Activated CD8-positive, alpha-beta memory T cell treated with anti-CD3 and anti-CD28 coated beads for 36 hours (primary cell): ENCODE results near the gene POLE3. TPM values are rescaled to one million over a fixed set of nuclear protein-coding genes. Genes with fewer than 3 reads are reported as not detected.
"Not testable (repeated sequence)": the region's sequence is repeated elsewhere in the genome, so short reads cannot be mapped to it uniquely, and the experiment has no call there.

ENCODE experiments used
- CTCF ChIA-PET: fragments of 350-600 bp; sonication (Branson Sonifier 250); formaldehyde crosslinking; loops from one replicate; lab custom pipeline; 2021; ENCODE audit warnings: antibody characterized with exemption; lab: Charles Lee
- POLR2A ChIA-PET: fragments of 350-600 bp; sonication (Branson Sonifier 250); formaldehyde crosslinking; loops from one replicate; lab custom pipeline; 2021; ENCODE audit warnings: antibody characterized with exemption; lab: Charles Lee
- total RNA-seq, 2 experiments: library from RNA; stranded (reverse); gene quantifications; one replicate each; pipeline ENCODE4 v1.2.3, GENCODE V29; 2021

The POLE3 gene
- 10 to 100 TPM; 83.4 to 87.1 TPM for total RNA-seq

DNA sequence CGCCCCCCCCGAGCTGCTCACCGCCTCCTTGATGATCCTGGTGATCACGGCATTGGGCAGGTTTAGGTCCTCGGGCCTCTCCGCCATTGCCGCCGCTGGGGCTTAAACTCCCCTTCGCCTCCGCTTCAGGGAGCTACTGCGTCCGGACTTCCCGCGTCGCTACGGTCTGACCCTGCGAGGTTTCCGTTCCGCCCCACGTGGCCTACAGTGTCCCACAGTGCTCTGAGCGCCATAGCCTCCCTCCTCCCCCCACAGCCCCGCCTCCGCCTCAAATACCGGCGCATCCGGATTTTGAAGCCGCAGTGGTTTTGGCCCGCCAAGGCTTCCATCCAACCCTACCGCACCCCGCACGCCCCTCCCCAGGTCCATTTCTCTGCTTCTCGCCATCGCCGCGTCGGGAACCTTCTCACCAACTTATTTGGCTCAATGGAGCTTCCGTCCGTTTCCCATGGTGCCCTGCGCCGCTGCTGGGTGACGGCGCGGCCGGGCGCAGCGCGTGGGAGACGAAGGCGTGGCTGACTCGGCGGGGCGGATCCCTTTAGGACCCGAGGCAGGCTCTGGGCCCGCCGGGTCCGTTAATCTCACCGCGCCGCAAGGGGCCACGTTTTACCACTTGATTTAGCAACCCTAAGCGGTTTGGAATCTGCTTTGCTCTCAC, at the start of gene POLE3, which contains the start of gene C9orf43:
TSS of gene POLE3 (minus strand) at position 469 of the 658 bp plus-strand sequence. CDS start at position 87, 382 bp downstream.
TSS of gene C9orf43 (plus strand) at position 541 of the 658 bp plus-strand sequence. CDS start 2,747 bp downstream, outside the sequence.
- POLR2A ChIA-PET = interaction anchor here (0.7 to 2.0 kb wide), 8 partner anchors 9 to 245 kb away, joined by 3 to 14 read pairs (median 4); partner anchors contain the start of genes ALAD, CDC26, HDHD3 and PRPF4
- CTCF ChIA-PET = interaction anchor here (0.6 to 2.6 kb wide), 9 partner anchors 9 to 215 kb away, joined by 3 to 18 read pairs (median 4); partner anchors contain the start of genes ALAD, CDC26, FKBP15 and PRPF4

DNA sequence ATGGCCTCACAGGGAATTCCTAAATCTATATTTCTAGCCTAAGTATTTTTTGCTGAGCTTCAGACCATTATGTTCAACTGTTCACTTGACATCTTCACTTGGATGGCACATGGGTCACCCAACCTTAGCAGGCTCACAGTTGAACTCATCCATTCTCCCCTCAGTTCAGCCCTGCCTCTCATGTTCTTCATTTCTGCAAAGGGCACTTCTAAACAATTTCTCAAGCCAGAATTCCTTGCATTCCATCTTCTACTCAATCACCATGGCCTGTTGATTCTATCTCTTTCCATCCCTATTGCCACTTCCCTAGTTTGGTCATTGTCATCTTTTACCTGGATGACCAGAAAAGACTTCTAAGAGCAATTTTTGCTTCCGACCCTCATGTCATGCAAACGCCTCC, 45.8 kb upstream of the POLE3 start:
- ChIA-PET CTCF (interaction anchor here (0.6 to 1.0 kb wide), 2 partner anchors 56 to 106 kb away, joined by 3 read pairs; no protein-coding TSS in a partner anchor), POLR2A (no interaction called here)

GRCh38 chr9:113454914-113455761, 44.7 kb upstream of the POLE3 start:
- CTCF ChIA-PET = interaction anchor here (1.0 to 2.3 kb wide), 3 partner anchors 9 to 203 kb away, joined by 3 to 8 read pairs (median 4); no protein-coding TSS in a partner anchor
- POLR2A ChIA-PET = no interaction called here

GRCh38 chr9:113452113-113452605, 41.7 kb upstream of the POLE3 start:
- ChIA-PET CTCF (interaction anchor here (1.0 kb wide), 1 partner anchor 203 kb away, joined by 5 read pairs; no protein-coding TSS in a partner anchor), POLR2A (no interaction called here)

DNA sequence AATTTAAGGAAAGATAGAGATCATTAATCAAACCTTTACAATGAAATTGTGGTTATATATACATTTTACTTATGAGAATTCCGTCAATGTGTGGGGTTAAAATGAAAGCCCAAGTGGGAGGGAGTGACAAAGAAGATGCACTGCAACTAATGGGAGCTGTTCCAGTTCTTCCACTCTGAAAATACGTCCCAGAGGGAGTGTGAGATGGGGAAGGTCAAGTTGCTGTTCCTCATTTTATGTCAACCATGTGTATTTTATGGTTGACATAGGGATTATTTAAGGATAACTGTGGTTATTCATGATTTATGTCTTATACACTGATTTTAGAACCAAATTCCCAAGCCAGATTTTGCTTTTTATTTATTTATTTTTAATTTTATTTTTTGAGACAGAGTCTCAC, 38.9 kb upstream of the POLE3 start:
- CTCF ChIA-PET = interaction anchor here (1.2 to 4.1 kb wide), 2 partner anchors 142 to 208 kb away, joined by 5 to 65 read pairs; no protein-coding TSS in a partner anchor

DNA sequence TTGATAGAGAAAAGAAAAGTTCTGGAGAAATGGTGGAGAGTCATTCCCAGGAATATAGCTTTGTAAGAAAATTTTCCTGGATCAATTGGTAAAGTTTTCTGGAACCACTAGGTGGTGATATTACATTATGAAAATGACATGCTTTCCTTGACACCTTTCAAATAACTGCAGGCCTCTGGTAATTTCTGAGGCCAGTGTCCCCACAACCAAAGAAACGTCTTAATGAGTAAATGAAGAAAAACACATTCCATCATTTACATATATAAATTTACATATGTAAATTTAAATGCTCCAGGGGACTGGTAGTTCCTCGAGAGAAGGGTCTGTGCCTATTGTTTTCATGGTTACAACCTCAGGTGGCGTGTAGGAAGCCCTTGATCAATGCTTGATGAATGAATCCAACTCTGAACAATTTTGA, 35.9 kb upstream of the POLE3 start:
- ChIA-PET CTCF (interaction anchor here (0.6 to 4.1 kb wide), 16 partner anchors 9 to 211 kb away, joined by 3 to 65 read pairs (median 4); no protein-coding TSS in a partner anchor), POLR2A (no interaction called here)

More for the DNA sequence above, 38.9 kb upstream of the POLE3 start:
- POLR2A ChIA-PET = no interaction called here

- ChIA-PET POLR2A (no interaction called here), CTCF (interaction anchor here (1.2 to 2.2 kb wide), 2 partner anchors 147 kb away, joined by 4 to 7 read pairs; no protein-coding TSS in a partner anchor)
These were observed 34.3 kb upstream of the POLE3 start for GRCh38 chr9:113444736-113445135.

GRCh38 chr9:113437716-113438115, 27.2 kb upstream of the POLE3 start:
- POLR2A ChIA-PET, CTCF ChIA-PET: not testable (repeated sequence)

DNA sequence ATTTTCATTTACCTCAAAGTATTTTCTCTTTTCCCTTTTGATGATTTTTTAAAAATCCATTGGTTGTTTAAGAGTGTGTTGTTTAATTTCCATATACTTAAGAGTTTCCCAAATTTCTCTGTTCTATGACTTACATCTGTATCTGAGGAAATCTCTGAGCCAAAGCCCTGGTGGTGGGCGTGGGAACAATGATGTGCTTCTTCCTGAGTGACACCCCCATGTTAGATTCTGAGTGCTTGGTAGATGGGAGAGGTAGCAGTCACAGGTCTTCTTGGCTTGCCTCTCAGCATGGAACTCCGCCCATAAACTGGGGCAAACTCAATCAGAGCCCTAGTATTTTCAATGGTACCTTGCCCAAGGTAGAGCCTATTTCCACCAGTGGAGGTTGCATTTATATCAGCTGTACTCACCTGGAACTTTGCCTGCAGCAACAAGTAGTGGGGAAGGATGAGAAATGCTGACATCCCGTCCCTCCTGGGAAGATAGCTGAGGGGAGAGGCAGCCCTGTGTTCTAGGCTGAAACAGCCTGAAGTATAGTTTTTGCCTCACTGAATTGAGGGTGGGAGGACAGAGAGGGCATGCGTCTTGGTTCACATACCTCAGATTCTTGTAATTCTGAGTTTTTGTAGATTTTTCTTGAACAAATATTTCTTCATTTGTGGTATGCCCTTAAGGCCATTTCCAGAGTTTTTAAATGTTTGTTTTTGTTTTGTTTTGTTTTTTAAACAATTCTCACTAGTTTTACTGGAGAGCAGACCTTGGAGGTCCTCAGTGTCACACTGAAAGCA, 26.4 kb upstream of the POLE3 start:
- CTCF ChIA-PET = interaction anchor here (1.5 kb wide), 2 partner anchors 9 to 219 kb away, joined by 3 read pairs; no protein-coding TSS in a partner anchor
- POLR2A ChIA-PET = no interaction called here

DNA sequence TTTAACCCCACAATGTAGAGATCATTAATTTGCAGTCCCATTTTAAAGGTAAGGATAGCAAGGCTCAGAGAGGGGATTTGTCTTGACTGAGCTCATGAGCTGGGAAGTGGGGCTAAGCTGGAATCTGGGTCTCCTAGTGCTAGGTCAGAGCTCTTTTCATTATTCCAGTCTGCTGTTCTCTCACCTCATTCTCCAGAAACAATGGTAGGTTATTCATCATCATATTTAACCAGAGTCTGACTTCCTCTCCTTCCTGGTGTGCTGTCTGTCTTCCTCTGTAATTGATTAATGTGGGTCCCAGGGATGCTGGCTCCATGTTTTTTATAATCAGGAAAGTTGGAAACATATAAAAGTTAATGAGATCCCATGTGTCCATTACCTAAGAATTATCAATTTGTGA, 20.7 kb upstream of the POLE3 start:
- POLR2A ChIA-PET = no interaction called here

GRCh38 chr9:113428062-113428615, 17.7 kb upstream of the POLE3 start:
- ChIA-PET POLR2A (no interaction called here), CTCF (no interaction called here)

More for the DNA sequence above, 20.7 kb upstream of the POLE3 start:
- CTCF ChIA-PET = interaction anchor here (1.0 kb wide), 1 partner anchor 15 kb away, joined by 4 read pairs; no protein-coding TSS in a partner anchor

GRCh38 chr9:113427629-113428028, 17.2 kb upstream of the POLE3 start:
- ChIA-PET POLR2A (no interaction called here), CTCF (no interaction called here)

DNA sequence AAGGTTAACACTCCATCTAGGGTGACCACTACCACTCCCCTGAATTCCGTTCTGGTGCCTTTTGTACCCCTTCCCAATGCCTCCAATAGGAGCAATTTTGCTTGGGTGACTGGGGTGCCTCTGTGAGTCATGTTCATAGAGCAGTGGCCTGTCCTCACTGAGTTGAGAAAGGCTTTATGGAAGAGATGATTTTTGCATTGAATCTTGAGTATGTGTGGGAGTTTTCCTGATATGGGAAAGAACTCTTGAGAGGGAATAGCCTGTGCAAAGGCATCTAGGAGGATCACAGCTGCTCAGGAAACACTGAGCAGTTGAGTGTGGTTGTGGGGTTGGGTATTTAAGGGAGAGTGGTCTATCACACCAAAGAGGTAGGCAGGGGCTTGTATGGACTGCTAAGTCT, 16.2 kb upstream of the POLE3 start:
- ChIA-PET CTCF (no interaction called here), POLR2A (interaction anchor here (0.5 kb wide), 1 partner anchor 33 kb away, joined by 6 read pairs; no protein-coding TSS in a partner anchor)

DNA sequence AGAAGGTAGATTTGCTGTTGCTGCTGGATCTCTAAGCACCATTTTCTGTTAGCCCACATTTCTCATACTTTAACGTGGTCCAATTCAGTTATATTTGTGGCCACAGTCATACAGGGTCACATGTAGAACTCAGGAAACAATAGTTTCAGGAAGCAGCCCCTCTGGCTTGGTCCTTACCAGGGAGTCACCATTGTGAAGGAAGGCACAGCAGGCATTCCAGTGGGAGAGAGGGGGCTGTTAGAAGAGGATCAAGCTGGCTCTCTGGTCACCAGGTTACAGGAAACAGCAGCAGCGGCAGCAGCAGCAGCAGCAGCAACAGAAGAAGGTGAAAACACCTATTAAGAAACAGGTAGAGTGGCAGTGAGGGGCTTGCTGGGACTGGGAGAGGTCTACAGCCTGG, 14.6 kb upstream of the POLE3 start:
- CTCF ChIA-PET = no interaction called here
- POLR2A ChIA-PET = interaction anchor here (1.0 kb wide), 1 partner anchor 15 kb away, joined by 3 read pairs; the partner anchor contains the start of genes C9orf43 and POLE3

DNA sequence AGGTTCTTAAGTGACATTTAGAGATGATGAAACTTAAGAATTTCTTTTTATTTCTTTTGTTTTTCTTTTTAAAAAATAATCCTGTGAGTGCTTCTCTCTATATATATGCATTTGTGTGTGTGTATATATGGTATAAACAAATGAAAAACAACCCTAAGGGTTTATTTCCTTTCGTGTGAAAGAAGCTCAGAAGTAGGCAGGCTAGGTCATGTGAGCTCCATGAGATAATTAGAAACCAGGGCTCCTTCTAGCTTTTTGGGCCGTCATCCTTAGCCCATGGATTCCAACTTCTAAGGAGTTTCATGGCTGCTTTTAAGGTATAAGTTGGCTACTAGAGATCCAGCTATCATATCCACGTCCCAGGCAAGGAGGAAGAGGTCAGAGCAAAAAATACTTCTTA, 11.3 kb upstream of the POLE3 start:
- ChIA-PET POLR2A (no interaction called here), CTCF (no interaction called here)

DNA sequence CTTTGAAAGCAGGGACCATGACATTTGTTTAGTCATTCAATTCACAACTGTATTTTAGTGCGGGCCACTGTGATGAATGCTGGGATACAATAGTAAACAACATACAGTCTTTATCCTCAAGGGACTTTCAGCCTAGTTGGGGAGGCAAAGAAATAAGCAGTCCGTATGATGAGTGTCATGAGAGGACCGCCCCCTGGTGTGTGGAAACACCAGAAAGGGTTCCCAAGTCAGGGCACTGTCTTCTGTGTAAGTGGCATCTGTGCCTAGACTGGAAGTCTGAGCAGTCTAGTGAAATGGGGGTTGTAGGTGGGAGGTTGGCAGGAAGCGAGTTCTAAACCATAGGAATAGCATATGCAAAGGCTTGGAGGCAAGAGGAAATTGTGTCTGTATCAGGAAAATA, 6.9 kb upstream of the POLE3 start:
- ChIA-PET POLR2A (no interaction called here), CTCF (no interaction called here)

DNA sequence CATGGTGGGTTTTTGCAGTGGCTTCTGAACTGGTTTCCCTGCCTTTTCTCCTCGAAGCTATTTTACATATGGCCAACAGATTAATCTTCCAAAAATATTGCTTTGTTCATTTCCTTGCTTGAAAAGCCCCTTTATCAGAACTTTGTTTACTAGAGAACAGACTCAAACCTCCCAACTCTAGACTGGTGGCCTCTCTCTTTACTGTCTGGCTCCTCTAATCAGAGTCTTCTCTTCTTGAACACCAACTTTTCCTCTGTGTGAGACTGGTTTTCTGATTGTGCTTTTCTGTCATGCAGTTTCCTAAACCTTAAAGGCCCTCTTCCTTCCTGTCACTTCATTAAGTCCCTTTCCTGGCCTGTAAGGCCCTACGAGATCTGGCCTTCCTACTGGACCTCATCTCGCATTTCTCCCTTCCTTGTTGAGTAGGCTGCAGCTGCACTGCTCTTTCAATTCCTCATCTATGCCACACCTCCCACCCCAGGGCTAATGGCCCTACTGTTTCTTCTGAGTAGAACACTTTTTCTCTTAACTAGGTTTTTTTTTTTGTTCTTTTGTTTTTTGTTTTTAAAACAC, 5.8 kb upstream of the POLE3 start:
- CTCF ChIA-PET = no interaction called here
- POLR2A ChIA-PET = interaction anchor here (0.6 kb wide), 1 partner anchor 244 kb away, joined by 3 read pairs; no protein-coding TSS in a partner anchor
